NB4 (cell line): ENCODE data around the gene PIEZO2.
"Not testable (repeated sequence)": the region's sequence is repeated elsewhere in the genome, so short reads cannot be mapped to it uniquely, and the experiment has no call there.

Experiments
- POLR2A ChIP-seq: IDR thresholded peaks from 2 replicates; pipeline ENCODE4 v1.6.1; 2011; ENCODE audit warnings: mild to moderate bottlenecking; ENCODE audit not compliant: insufficient read length; ENCODE audit errors: extremely low read depth
- TF ChIP-seq, protein P1 (sequence below): IDR thresholded peaks from one replicate; pipeline ENCODE4 v1.5.1; 2012; ENCODE audit warnings: low read depth, low read length

DNA sequence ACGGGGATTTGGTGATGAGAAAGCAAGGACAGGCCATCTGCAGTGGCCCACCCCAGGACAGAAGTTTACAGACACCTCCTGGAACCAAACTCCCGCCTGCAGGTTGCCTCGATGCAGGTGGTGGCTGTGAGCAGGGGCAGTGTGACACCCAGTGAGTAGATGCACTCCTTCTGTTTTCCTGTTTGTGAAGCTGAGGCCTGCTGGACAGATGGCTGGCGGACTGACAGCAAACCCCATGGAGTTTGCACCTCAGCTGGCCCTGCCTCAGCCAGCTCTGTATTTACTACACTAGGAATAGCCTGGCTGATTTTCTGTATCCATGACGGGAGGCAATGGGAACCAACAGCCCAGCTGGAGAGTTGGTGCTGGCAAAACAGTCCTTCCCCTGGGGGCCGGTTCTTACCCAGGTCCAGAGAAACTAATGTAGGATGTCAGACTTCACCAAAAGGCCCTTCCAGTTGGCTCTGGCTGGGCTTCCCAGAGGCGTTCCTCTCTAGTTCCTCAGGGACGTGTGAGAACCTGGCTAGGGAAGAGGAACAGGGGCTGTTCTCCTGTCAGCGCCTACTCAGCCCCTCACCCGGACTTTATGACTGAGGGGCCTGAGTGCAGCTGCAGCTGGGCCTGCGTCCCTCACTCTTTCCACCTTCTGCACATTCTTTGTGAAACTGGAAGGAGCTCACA, 511.4 kb downstream of the PIEZO2 start:
- TF ChIP-seq, protein P1, sequence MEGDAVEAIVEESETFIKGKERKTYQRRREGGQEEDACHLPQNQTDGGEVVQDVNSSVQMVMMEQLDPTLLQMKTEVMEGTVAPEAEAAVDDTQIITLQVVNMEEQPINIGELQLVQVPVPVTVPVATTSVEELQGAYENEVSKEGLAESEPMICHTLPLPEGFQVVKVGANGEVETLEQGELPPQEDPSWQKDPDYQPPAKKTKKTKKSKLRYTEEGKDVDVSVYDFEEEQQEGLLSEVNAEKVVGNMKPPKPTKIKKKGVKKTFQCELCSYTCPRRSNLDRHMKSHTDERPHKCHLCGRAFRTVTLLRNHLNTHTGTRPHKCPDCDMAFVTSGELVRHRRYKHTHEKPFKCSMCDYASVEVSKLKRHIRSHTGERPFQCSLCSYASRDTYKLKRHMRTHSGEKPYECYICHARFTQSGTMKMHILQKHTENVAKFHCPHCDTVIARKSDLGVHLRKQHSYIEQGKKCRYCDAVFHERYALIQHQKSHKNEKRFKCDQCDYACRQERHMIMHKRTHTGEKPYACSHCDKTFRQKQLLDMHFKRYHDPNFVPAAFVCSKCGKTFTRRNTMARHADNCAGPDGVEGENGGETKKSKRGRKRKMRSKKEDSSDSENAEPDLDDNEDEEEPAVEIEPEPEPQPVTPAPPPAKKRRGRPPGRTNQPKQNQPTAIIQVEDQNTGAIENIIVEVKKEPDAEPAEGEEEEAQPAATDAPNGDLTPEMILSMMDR = not testable (repeated sequence)
- TF ChIP-seq POLR2A = not testable (repeated sequence)
